NCI-H2196 treated with DMSO at 0.1 percent for 48 hours (cell line): ENCODE results near the gene CNTN5.

Experiments
- DNase-seq: peaks from one replicate; lab custom pipeline; 2025; ENCODE audit not compliant: unreplicated experiment; lab: John Stamatoyannopoulos, UW

Gene CNTN5

DNA sequence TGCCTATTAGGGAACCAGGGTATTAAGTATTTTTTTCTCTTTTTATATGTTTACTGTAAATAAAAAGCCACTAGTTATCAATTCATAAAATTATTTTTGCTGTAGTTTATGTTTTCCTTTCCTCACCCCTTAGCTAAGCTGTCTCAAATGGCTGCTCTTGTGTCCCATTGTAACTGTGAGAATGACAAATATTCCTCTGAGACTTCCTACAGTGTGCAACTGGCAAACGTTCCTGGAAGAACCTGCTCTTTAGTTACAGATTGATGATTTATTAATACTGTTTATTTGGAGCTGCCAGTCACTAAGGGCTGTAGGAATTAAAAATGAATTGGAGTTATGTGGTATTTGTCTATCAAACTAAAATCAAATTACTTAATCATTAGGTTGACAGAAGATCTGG, 990.9 kb downstream of the CNTN5 start:
- DNase-seq = no peak

DNA sequence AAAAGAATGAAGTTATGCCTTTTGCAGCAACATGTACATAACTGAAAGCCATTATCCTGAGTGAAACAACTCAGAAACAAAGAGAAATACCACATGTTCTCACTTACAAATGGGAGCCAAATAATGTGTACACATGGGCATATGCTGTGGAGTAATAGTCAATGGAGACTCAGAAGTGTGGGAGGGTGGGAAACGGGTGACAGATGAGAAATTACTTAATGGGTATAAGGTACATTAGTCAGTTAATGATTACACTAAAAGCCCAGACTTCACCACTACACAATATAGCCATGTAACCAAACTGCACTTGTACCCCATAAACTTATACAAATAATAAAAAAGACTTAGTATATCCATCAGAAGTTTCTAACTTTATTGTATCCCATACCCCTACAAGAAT, 992.3 kb downstream of the CNTN5 start:
- DNase-seq = no peak

DNA sequence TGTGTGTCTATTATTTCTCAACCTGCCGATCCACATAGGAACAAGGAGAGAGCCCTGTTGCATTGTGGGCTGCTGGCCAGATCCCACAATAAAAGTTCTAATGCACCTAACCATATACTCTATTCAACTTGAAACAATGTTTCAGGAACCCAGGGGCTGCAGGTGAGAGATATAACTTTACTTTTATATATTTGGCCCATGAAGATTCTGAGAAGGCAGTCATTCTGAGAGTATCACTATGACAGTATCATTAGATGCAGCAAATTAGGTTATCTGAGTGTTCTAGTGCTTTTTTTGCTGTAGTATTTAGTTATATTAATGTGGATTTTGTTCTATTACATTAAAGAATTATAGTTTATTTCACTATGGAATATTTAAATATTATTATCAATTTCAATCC, 1011.2 kb downstream of the CNTN5 start:
- DNase-seq = no peak

DNA sequence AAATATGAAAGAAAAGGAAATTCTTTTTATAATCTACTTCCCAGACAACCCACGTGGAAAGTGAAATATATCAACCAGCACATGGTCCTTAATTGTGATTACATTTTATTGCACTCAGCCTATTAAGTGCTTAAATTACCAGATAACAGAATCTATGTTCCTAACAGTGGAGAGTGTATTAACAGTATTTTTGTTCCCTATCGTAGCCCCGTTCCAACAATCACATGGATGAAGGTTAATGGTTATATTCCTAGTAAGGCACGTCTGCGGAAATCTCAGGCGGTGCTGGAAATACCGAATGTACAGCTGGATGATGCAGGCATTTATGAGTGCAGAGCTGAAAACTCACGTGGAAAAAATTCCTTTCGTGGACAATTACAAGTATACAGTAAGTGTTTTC, 1040.3 kb downstream of the CNTN5 start:
- DNase-seq = no peak

DNA sequence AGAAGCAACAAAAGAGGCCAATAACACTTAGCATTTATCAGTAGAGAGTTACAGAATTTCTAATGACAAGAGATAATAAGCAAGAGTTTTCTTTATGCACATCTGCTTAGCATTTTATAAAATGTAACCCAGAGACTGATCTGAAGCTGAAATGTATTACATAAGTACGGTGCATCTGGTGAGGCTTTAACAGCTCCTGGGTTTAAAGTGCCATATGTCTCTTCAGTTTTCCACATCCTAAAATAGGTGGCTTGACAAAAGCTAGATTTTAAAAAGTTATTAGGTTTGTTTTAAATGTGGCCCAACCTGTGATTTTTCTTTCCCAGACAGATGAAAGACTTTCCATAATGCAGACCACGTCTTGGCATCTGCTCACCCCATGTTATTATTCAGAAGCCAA, 1045.7 kb downstream of the CNTN5 start:
- no peak for DNase-seq

DNA sequence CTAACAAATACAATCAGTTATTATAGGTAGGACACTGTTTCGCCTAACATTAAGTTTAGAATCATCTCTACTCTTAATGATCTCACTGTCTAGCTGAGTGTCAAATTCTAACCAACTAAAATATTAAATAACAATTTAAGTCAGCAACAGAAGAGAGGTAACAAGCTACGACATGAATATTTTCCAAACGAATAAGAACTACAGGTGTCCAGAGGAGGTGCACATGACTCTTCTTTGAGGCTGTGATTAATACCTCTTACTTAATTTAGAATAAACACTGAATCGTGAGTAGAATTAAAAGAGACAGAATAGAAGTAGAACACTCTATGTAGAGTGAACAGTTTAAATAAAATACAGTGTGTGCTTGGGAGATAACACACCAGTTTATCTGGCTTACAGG, 1047.4 kb downstream of the CNTN5 start:
- DNase-seq = no peak

DNA sequence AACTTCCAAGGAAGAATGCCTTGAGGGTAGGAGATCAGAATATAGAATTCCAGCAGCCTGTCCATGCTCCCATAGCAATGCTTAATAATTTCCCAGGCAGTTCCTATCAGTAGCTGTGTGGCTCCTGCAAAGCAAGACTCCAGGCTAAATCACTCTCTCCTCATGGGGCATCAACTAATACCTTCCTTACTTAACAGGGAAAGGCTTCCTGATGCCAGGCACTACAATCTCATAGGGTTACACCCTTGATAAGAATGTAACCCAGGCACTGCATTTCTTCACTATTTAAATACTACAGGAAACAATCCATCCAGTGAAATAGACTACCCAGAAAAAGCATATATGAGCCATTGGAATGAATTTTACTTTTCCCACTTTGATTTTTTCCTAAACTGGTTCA, 1051.4 kb downstream of the CNTN5 start:
- DNase-seq = no peak

DNA sequence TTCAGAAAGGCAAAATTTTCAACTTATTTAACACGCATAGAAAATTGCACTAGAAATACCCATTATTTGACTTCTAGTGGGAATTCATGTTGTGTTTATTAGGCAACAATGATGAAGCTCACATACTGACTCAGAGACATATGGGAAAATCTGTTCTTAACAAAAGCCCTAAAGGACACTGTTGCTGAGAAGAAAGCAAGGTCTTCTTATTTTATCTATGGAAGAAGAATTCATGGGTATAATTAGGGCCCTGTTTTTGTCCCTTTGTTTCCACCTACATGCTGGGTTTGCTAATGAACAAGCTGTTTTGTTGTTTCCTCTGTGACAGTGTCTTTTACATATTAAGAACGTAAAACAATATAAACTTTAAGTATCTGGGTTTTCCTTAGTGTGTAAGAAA, 1059.6 kb downstream of the CNTN5 start:
- DNase-seq = no peak

DNA sequence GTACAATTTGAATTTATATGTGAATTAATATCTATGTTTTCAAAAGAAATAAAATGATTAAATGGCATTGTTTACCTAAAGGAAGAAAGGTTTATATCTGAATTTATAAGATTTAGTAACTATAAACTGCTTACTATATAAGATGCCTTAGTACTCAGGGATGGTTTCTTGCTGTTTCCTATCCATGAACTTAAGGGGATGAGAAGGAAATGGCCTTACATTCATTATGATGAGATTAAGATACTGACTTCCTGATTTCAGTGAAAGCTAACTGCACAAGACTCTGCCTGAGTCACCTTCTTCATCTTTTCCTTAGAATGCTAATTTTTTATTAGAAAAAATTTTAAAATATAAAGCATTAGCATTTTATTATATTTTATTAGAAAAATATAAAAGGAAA, 1060.1 kb downstream of the CNTN5 start:
- DNase-seq = no peak

DNA sequence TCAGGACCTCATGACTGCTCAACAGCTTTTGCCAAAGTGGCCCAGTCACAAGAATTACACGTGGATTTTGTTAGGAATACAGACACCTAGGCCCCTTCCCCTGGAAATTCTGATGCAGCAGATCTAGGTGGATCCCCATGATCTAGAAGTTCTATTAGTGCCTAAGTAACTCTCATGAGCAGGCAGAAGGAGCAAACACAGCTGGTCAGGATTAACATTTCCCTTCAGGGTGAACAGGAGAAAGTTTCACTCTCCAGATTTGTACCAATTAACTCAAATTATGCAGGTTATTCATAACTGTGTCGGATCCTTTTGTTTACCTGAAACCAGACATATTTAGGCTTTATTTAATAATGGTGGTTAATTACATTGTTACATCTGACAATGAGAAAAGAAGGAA, 1072.9 kb downstream of the CNTN5 start:
- no peak for DNase-seq

DNA sequence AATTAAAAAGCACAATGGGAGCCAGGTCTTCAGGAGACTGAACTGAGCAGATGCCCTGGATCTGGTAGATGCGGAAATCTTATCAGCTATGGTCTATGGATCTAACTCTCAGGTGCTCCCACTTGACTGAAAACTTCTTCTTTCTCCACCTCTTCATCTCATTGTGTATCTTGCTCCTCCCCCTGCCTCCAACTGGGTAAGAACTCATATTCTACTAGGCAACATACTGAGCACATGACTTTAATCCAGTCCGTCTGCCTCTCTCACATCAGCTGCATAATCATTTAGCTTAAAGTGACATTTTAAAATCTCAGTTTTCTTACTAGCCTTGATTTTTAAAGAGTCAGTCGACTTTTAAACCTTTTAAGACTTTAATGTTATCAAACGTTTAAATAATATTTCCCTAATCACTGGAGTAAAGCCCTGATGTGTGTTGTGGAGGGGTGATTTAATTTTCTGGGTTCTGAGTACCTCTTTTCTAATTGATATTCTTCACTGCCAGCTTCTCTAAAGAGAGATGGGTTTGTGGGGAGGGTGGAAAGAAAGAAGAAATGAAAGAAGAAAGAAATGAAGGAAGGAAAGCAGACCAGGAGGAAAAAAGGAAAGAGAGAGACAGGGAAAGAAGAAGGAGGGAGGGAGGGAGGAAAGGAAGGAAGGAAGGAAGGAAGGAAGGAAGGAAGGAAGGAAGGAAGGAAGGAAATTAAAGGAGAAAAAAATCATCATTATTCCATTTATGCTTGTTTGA, 1073.5 kb downstream of the CNTN5 start:
- DNase-seq = no peak

DNA sequence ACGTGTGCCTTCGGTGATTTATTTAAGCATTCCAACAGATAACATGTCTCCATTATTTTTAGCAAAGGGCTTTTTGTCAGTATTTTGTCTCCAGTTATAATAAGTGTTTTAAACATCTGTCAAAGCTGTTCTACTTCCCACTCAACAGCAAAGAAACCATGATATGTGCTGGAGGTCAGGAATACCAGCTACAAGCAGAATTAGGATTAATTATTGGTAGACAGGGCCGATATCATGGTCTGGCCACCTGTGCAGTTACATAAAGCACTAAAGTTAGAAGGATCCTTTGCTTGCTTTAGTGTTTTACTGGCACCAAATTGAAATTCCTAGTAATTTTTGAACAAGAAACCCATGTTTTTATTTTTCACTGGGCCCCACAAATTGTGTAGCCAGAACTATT, 1075.1 kb downstream of the CNTN5 start:
- DNase-seq = no peak

DNA sequence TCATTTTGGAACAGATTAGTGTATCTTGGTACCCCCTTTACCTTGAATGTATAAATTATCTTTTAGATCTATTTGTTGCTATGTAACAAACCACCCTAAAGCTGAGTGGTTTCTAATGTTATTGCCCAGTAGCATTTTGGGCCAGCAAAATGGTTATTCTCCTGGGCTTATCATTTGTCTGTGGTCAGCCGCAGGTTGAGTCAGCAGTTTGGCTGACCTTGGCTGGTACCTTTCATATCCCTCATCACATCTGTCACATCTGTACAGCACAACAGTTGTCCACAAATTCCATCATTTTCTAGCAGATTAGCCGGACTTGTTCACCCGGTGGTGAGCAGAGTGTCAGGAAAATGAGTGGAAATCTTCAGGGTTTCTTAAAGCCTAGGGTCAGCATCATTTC, 1077.8 kb downstream of the CNTN5 start:
- no peak for DNase-seq

DNA sequence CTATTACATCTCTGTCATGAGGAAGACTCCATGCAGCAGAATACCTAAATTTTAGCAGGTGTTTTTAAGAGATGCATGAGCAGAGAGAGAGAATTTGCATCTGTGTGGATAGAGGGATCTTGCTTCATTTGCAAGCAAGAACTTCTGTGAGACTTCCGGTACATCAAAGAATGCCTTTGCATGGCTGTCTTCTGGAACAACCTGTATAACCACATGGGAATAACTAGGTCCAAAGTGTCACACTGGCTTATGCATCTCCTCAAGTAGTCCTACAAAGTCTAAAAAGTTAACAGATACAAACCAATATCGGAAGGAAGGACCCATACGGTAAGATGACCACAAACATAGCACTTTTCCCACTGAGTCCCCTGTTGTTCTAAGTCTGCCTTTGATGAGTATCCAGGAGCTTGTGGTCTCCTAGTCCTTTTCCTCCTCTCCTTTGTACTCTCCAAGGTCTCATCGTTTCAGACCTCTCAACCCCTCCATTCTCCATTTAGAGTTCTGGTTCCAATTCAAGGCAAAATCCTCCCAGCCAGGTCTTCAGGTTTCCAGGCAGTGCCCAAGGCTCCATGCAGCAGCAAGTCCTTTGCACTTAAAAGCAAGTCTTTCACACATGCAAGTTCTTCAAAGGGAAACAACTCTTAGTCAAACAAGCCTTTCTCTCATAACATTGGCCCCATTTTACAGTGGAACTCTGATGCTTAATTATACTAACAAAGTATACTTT, 1084.7 kb downstream of the CNTN5 start:
- no peak for DNase-seq

DNA sequence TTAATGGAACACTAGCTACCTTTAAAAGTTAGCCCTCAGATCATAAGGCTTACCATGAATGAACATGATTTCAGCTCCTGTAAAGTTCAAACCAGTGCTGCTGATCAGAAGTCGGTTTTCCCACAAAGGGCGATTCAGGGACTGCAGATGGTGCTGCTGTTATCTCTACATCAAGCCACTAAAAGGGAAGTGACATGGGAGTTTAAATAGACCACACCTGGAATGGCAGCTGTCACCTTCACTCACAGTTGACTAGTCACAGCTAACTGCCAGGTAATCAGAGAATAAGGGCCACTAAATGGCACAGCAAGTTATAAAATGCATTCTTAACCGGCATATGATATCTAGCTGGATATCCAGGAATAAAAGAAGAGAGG, 1085.2 kb downstream of the CNTN5 start:
- DNase-seq = no peak

DNA sequence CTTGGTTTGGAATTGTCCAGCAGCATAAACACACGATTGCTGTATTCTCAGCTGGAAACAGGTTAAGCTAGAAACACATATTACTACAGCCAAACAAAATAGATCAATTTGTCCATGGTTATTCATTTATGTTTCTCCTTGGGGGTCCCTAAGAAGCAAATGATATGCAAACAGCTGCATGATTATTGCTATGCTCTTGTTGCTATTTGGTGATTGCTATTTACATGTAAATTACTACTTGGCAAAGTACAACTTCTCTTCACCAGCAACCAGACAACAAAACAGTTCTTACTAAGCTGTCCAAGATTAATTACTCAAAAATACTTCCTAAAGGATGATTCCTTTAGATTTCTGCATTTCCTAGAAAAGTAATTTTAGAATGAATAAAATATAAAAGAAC, 1098.4 kb downstream of the CNTN5 start:
- DNase-seq = no peak

DNA sequence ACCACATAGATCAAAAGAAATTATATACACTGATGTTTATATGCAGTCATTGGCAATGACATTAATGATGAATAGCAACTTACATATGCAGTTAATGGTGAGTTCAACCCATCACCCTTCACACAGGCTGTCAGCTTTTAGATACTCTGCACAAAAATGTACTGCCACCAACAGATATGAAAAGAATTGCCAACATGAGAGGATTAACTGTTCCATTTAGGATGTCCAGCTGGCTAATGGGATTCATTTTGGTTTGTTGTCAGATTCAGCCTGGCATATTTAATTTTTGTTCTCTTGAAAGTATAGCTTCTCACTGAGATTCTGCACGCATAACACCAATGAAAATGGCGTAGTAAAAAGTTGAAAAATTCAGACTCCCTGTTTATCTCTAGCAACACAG, 1112.4 kb downstream of the CNTN5 start:
- no peak for DNase-seq

DNA sequence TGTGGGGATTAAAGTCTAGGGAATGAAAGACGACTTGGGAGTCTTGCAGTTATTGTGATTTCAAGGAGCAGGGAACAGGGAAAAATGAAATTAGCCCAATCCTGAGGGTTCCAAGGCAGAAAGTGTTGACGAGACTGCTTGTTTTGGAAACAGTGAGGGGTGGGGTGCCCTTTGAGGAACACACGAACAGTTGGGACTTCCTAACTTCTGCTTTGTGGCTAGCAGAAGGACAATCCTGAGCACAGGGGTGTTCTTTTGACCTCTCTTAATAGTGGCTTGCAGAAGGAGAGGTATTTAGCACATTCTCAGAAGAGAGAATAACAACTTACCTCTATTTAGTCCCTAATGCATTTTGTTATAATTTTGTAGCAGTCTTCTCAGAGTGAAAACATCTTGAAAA, 1120.5 kb downstream of the CNTN5 start:
- no peak for DNase-seq

DNA sequence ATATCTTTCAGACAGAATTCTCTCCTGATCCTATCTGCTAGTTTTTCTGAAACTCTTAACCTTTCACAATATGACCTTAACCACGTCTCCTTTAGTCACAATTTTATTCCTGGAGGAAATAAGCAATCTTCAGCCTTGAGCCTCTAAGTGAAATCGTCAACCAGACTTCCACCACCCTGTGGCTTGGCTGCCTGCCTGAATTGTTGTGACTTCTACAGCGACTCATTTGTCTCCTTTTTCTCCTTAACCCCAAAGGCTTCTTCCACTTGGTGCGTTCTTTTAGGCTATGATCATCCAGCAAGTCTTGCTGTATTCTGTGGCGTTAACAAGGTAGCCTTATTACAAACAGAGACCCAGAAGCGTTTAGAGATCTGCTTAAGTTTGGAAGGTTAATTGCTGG, 1131.2 kb downstream of the CNTN5 start:
- no peak for DNase-seq

DNA sequence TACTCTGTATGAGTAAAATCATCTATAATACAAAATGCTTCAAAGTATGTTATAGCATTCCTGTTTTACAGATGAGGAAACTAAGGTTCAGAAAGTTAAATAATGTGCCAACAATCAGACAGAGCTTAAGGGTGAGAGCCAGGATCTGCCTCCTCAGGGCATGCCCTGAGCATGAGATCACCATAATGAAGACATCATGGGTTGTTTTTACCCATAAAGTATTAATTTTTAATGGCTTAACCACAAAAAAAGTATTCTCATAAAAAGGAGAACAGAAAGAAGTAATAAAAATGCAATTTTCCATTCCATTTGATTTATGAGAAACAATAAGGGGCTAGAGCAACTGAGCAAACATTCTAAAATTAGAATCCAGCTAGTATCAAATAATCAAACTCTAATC, 1132.0 kb downstream of the CNTN5 start:
- DNase-seq = no peak

DNA sequence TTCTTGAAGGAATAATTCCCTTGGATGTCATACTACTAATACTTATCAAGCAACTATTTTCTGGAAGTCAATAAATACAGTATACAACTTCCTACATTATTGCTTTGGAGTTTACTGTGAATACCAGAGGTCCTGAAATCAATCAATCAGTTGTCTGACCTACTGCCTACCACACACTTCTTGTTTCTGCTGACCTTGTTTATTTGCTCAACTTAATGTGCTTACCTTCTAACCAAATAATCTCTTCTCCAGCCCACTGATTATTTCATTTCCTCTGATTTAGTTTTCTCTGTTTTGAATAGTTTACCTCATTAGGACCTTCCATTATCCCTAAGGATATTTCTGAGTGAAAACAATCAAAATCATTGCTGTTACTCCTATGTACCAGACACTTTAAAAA, 1142.7 kb downstream of the CNTN5 start:
- DNase-seq = no peak

DNA sequence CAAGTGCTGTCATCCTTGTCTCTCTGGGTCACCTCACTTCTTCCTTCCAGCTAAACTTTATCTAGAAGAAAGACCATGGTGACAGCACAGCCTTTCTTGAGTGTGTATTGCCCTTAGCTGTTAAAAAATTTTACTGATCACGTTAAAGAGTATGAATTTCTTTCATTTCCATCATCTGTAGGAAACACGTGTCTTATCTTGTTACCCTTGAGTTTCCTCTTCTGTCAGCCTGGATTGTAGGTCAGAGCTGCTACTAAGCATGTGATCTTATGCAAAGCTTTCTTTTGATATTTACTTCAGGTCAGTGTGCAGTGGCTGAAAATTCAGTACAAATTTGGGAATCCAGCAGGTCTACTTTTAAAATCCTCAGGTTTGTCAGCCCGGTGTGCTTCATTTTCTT, 1154.1 kb downstream of the CNTN5 start:
- no peak for DNase-seq

DNA sequence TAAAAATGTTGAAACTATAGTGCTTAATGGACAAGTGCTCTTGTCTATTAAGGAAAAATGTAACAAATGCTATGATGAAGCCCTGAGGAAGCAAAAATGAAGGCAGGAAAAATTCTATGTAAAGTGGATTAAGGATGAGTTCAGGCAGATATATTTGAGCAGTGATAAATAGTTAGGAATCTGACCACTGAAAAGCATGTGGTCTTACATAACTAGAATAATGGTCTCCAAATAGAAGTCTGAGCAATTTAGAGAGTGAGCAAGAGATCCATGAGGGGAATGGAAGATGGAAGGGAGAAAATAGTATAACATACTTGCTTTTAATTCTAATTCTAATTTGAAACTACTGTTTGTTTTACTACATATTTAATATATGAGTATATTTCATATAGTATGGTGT, 1155.7 kb downstream of the CNTN5 start:
- DNase-seq = no peak
